Stimulated activated CD8-positive, alpha-beta memory T cell treated with anti-CD3 and anti-CD28 coated beads, Interleukin-2, amount 100 ng/mL, for 1 hour (primary cell): Measurements from ENCODE around the gene RNF145.
"Not testable (repeated sequence)": the region's sequence is repeated elsewhere in the genome, so short reads cannot be mapped to it uniquely, and the experiment has no call there.

Experiments
- DNase-seq, 2 donors: peaks; one replicate each; pipeline ENCODE4 v3.0.0-alpha.2; 2020; ENCODE audit warnings: low read depth in 2 of 2

RNF145 gene

DNA sequence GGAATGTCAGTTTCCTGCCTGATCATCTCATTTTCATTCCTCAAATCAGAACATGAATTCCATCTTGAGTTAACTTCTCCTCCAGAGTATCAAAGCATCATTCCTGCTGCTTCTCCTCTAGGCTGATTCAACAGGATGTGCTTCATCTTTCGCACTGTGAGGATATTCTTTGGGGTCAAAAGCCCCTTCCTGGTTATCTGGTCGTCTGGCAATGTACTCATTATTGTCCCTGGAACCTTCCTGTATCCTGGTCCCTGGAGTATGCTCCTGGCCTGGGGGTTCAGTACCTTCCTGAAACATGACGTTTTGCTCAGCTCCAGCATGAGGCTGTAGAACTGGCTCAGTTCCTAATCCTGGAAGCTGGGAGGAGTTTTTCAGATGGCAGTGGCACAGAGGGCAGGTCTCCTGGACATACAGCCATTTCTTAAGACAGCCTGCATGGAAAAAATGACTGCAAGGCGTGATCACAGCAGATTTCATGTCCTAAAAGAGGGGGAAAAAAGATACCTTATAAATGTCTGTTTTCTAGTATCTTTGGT lies 50.7 kb downstream of the RNF145 start:
- DNase-seq: not testable (repeated sequence)

DNA sequence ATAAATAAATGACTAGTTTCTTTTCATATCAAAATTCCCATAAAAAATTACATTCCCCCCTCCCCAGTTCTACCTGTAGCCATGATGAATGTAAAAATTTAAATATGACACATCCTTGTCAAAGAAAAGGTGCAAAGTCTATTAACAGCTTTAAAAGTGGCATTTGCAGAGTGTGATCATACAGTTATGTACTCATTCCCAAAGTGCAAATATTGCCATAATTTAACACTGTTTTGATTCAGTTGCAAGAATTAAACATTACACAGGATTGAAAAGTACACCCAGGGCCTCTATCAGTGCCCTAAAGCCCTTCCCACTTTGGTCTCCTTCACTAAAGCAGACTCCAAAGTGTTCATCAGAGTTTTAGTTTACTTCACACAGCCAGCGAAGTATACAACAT lies 51.8 kb downstream of the RNF145 start:
- no peak for DNase-seq

DNA sequence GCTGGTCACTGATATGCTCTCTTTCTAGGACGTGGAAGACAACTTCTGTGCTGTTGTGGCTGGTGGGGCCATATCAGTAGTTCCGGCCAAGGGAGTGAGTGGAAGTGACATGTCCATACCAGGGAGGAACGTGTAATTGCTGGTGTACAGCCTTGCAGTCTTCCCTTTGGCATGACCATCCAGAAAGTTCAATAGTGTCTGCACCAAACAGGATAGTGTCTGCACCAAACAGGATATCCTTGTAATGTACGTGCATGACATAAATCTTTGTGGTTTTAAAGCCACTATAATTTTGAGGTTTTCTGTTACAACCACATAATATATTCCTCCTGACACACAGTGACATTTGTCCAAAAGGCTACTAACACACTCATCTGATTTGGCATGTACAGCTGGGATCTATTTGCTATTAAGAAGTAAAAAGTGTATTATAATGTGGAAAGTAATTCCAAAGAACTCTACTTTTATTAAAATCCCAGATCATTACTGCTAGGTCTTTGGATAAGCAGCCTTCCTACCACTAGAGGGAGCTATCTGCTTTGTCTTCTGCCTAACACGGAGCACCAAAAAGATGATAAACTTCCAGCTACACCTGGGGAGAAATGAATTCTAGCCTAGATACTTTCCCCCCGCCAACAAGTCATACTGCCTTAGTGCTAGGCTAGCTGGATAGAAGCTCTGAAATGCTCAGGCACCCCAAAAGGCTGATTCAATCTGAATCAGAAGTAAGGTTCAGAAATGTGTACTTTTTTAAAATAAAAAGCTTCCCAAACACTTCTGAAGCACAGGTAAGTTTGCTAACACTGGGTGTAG lies 52.7 kb downstream of the RNF145 start:
- DNase-seq: no peak

DNA sequence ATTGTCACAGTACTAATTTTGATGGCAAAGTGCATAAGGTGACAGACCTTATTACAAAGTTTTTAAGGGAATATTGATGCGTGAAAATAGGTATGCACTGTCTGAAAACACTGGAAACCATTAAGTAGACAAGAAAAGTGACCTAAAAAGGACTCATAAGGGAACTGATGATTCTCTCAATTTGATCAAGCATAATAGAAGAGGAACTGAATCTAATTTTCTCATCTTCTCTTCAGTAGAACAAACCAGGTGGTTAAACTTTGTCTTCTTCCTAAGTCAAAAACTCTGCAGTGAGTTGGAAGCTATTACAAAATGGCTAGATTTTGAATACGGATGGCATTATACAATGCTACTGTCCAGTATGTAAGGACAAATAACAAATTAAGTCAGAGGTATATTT lies 53.4 kb downstream of the RNF145 start:
- DNase-seq: no peak

GRCh38 chr5:159152876-159153275 lies 56.5 kb downstream of the RNF145 start:
- no peak for DNase-seq

GRCh38 chr5:159149085-159149484 lies 60.3 kb downstream of the RNF145 start:
- DNase-seq: no peak

DNA sequence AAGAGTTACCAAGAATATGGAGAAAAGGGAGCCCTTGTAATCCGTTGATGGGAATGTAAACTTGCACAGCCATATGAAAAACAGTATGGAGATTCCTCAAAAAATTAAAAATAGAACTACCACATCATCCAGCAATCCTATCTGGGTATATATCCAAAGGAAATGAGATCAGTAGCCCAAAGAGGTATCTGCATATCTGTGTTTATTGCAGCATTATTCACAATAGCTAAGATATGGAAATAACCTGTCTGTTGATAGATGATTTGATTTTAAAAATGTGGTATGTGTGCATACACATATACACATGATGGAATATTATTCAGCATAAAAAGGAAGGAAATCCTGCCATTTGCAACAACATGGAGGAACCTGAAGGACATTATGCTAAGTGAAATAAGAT lies 61.4 kb downstream of the RNF145 start:
- no peak for DNase-seq

DNA sequence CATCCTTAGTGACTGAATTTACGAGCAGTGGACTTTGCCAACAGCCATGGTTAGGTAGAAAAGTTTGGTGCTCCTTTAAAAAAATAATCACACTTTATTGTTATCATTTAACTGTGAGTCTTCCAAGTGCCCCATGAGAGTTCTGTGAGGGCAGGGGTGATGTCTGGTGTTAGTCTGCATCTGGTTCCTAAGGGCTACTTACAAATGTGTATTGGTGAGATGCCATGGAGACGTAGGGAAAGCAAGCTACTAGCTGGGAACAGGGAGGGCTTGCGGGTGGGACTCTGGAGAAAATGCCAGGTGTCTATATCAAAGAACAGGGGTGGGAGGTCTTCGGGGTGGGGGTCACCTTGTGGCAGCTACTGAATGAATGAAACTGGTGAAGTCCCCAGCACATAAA lies 62.5 kb downstream of the RNF145 start:
- no peak for DNase-seq

GRCh38 chr5:159145160-159145559 lies 64.2 kb downstream of the RNF145 start:
- not testable (repeated sequence) for DNase-seq

DNA sequence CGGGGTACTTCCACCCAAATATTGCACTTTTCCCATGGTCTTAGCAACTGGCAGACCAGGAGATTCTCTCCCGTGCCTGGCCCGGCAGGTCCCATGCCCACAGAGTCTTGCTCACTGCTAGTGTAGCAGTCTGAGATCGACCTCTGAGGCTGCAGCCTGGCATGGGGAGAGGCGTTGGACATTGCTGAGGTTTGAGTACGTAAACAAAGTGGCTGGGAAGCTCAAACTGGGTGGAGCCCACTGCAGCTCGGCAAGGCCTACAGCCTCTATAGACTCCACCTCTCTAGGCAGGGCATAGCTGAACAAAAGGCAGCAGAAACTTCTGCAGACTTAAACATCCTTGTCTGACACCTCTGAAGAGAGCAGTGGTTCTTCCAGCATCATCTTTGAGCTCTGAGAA lies 69.6 kb downstream of the RNF145 start:
- DNase-seq: no peak

DNA sequence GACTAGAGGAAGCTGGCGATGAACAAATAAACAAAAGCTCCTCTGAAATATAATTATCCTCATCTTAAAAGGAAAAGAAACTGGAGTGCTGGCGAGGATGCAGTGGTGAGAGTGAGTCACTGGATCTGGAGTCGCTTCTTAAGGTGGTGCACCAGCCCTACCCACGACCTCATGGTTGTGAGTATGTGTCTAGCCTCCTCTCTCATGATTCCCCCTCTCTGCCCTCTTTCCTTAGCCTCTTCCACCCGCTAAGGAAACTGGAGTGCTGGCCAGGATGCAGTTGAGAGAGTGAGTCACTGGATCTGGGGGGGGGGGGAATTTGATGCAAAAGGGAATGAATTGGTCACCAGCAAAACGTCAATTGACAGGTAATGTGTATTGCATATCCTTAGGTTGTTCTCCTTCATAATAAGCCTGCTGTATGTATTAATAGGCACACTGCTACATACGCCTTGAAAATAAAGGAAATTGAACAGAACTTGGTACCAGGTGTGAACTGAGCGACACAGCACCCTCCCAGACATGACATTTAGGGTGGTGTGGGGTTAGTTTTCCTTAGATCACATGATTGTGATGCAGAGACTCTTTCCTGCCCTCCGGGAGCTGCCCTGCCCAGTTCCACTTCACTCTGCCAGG lies 73.3 kb downstream of the RNF145 start:
- no peak for DNase-seq

- DNase-seq: no peak
Measured at GRCh38 chr5:159133041-159133741, 76.2 kb downstream of the RNF145 start.

GRCh38 chr5:159132429-159133040 lies 76.8 kb downstream of the RNF145 start:
- DNase-seq: no peak

DNA sequence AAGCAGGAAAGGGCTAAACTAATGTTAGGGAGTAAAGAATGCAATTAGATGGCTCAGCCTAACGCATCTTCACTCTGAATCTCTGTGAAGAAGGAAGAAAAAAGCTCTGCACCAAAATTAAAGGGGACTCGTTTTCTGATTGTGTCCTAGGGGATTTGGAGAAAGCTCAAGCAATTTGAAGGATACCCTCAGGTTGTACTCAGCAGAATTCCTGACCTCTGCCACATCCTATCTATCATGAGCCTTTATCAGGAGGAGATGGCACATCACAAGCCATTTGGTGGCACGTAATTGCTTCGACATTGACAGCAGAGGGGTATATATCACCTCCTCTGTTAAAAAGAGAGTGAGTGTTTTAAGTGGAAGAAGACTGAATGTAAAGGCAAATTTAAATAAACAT lies 77.4 kb downstream of the RNF145 start:
- DNase-seq: no peak

GRCh38 chr5:159130871-159131270 lies 78.5 kb downstream of the RNF145 start:
- DNase-seq: no peak

GRCh38 chr5:159128070-159128541 lies 81.2 kb downstream of the RNF145 start:
- no peak for DNase-seq

DNA sequence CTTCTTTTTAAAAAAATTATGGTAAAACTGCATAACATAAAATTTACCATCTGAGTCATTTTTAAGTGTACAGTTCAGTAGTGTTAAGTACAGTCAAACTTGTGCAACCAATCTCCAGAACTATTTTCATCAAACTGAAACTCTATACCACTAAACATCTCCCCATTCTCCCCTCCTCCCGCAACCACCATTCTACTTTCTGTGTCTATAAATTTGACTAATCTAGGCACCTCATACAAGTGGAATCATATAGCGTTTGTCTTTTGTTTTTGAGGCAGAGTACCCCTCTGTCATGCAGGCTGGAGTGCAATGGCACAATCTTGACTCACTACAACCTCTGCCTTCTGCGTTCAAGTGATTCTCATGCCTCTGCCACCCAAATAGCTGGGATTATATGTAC lies 85.7 kb downstream of the RNF145 start:
- DNase-seq: no peak

GRCh38 chr5:159123189-159123588 lies 86.2 kb downstream of the RNF145 start:
- DNase-seq: no peak

DNA sequence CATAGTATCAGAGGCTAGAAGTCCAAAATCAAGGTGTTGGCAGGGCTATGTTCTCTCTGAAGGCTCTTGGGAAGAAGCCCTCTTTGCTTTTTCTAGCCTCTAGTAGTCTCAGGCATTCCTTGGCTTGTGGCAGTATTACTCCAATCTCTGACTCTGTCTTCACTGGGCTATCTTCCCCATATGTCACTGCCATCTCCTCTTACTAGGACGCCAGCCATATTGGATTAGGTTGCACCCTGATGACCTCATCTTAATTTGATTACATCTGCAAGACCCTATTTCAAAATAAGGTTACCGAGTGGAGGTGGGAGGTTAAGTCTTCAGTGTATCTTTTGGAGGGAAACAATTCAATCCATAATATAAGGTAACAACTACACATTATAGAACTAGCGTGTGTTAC lies 88.3 kb downstream of the RNF145 start:
- no peak for DNase-seq

DNA sequence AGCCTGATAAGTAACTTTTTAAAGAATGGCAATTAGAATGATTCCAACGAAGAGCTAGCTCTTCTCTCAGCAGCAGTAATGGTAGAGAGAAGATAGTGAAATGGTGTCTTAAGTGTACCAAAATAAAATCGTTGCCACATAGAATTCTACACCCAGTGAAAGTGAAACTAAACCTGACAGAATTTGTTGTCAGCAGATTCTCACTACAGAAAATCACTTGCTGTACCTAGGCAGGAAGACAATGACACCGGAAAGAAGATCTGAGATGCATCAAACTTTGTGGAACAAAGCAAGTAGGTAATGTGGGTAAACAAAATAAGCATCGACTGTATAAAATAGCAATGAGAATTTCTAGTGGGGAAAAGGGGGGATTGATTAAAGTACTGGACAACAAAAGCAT lies 88.9 kb downstream of the RNF145 start:
- no peak for DNase-seq

DNA sequence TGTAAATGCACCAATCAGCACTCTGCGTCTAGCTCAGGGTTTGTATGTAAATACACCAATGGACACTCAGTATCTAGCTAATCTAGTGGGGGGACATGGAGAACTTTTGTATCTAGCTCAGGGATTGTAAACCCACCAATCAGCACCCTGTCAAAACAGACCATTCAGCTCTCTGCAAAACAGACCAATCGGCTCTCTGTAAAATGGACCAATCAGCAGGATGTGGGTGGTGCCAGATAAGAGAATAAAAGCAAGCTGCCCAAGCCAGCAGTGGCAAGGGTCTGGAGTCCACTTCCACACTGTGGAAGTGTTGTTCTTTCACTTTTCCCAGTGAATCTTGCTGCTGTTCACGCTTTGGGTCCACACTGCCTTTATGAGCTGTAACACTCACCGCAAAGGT lies 89.5 kb downstream of the RNF145 start:
- not testable (repeated sequence) for DNase-seq
